Testis (tissue), 2 donors: ENCODE data around the gene KCNG2.

Source experiments
- CTCF ChIP-seq, 3 experiments: fragments of 450-650 bp in 2 of 3; fragments of 200-600 bp in 1 of 3; sonication (generic) in 1 of 3; IDR thresholded peaks; one replicate each; pipeline ENCODE4 v1.5.1; 2016 to 2019; ENCODE audit warnings: antibody characterized with exemption in 3 of 3, mild to moderate bottlenecking in 2 of 3, moderate library complexity in 1 of 3
- POLR2A ChIP-seq: fragments of 450-650 bp; IDR thresholded peaks from one replicate; pipeline ENCODE4 v1.6.1; 2017; ENCODE audit warnings: antibody characterized with exemption, mild to moderate bottlenecking, moderate library complexity

GRCh38 chr18:79905993-79906392, 108.3 kb downstream of the KCNG2 start:
- no peak for TF ChIP-seq CTCF (IDR thresholded peaks at IDR 0.05)
- no peak for TF ChIP-seq POLR2A
